HG03097 (cell line): ENCODE data around the gene PDE4D.
"Not testable (repeated sequence)": the region's sequence is repeated elsewhere in the genome, so short reads cannot be mapped to it uniquely, and the experiment has no call there.

Experiments used
- ATAC-seq: cut with Tn5 transposase; IDR thresholded peaks from one replicate; pipeline ENCODE4 v1.9.1; 2021; ENCODE audit not compliant: unreplicated experiment, low FRiP score

The PDE4D gene

GRCh38 chr5:58983526-58984452, 909.7 kb downstream of the PDE4D start:
- ATAC-seq: no peak

DNA sequence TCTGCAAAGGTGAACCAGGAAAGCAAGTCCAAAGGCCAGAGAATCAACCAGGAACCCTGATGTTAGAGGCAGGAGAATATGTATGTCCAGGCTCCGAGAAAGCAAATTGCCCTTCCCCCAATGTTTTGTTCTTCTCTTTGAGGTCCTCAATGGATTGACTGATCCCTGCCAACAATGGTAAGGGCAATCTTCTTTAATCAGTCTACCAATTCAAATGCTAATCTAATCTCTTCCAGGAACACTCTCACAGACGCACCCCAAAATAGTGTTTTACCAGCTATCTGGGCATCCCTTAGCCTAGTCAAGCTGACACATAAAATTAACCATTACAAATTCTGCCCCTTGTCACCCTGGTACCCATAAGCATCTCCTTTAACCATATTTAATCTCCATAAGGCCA, 912.6 kb downstream of the PDE4D start:
- ATAC-seq: no peak

DNA sequence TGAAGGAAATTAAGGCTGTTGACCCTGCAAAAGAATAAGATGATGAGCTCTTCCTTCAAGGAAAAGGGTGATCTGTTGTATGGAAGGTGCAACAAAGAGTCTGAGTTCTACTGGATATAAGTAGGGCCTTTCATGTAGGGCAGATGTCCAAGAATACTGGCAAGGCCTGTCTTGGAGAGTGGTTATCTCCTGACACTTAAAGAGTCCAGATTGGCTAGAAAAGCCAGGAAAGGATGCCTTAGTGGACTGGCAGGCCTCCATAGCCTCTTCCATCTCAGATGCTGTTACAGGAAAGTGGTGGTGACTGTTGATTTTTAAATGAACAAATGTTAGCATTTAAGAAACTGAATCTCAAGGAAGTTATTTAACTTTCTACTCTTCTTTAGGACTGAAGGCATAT, 914.4 kb downstream of the PDE4D start:
- ATAC-seq: no peak

DNA sequence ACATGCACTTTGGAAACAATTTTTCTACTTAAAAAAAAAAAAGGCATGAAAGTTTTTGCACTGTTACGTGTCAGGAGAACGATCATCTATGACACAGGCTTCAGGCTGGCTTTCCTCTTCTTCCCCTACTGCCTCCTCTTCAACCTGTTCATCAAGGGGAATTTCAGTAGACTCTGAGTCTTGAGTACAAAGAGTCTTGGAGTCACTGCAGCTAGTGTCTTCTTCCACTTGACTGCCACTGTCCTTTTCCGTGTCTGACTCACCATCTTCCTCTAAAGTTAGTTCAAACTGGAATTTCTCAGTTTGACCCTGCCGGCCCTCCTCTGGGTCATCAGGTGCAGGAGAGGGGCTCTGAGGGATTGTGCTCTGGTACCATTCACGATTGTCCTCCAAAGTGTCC, 918.9 kb downstream of the PDE4D start:
- ATAC-seq: no peak

DNA sequence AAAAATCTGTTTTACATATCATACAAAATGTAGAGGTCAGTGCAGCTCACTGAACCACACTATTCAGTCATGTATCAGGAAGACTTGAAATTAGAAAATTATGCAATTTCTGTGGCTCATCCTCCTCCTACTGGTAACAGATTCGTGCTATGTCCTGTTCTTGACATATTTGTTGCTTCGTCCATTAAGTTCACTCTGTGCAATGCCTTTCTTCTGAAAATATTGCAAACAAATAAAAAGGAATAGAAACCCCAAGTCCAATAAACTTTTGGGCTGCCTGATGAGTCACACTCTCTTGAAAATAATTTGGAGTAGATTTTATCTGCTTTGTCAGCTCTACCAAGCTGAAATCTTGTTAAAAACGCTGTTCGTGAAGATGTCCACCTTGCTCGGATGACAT, 919.4 kb downstream of the PDE4D start:
- no peak for ATAC-seq

- no peak for ATAC-seq
Measured at GRCh38 chr5:58972301-58972700, 921.2 kb downstream of the PDE4D start.

DNA sequence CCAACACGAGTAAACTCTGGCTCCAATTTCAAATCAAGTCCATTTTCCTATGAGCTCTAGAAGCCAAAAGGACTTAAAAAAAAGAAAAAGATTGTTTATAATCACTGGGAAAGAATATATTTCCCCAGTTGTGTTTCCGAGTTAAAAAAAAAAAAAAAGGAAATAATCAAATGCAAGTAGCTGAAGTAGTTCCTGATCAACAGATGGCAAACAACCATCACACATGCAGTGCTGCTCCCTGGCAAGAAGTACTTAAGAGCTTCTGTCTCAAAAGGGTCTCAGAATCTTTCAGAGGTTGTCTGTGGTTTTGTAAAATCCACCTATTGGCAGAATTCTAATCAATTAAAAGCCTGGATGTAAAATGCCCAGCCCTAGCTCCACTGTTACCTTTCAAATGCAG, 922.8 kb downstream of the PDE4D start:
- ATAC-seq: no peak

GRCh38 chr5:58969795-58970194, 923.7 kb downstream of the PDE4D start:
- ATAC-seq: no peak

DNA sequence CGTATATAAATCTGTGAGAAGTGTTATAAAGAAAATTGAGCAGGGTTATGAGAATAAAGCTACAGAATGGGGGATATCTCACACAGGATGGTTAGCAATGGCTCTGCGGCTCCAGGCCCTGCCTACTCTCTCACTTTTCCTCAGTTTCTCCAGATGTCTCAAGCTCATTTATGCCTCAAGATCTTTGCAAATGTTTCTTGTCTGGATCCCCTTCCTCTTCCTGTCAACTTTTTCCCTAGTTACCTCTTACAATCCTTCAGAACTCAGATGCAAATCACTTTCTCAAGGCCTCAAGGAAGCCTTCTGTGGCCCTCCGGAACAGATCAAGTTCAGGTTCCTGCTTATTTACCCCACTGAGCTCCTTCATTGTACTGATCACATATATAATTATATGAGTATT, 924.3 kb downstream of the PDE4D start:
- ATAC-seq: no peak

DNA sequence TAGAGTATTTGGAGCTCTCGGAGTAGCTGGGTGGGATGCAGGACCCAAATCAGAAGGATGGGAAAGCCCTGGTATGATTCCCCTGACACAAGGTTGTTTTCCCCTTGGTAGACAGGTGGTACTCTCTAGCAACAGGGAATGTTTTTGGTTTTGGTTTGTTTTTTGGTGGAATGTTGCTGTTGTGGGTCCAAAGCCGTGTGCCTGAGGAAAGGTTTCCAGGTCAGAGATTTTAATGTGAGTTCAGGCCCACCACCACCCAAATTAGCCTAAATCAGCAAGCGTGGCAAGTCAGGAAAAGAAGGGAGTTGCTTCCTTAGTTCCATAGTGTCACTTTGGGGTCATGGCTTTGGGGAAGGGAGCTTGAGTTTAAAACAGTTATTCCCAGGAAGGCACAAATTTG, 925.2 kb downstream of the PDE4D start:
- ATAC-seq: no peak

- ATAC-seq: no peak
Measured at GRCh38 chr5:58967597-58968281, 925.8 kb downstream of the PDE4D start.

- no peak for ATAC-seq
Measured at GRCh38 chr5:58965677-58966414, 927.7 kb downstream of the PDE4D start.

DNA sequence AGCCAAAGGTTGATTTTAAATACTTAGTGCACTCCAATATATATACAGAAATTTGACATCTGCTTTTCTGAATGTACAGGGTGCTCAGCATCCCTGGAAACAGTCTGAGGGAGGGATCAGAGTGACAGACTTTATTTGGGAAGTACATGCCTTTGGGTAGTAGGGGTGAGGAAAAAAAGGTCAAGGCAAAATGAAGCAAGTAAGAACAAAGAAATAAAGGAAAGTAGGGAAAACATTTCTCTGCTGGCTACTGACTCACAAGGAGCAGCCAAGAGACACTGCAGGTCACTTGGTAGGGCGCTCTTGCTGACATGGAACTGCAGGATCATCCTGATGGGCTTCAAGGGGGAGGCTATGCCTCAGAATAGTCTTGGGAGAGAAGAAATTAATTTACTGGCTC, 929.7 kb downstream of the PDE4D start:
- no peak for ATAC-seq

- no peak for ATAC-seq
Measured at GRCh38 chr5:58963361-58963760, 930.2 kb downstream of the PDE4D start.

DNA sequence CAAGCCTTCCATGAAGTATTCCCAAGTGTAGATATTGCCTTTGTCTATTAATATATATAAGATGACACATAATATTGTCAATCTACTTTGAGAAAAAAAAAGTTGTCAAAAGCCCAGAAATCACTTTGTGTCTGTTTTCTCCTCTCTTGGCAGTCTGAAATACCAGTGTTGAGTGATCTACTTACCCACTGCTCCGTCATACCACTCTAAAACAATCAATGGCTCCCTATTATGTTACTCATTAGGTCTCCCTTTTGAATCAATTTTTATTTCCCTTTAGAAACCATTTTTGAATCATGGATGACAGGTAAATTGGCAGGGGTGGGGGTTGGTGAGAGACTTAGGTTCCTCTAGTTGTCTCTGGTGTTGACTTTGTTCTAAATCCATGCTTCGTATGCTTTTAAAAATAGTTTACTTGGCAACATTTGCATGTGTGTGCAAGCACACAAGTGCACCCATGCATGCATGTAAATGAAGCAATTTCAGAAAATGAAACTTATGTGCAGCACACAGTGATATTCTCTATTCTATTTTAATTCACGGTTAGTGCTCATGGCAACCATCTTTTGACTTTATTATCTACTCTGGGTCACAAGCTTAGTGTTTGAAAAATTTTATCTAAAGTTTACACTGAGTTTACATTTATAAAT, 931.8 kb downstream of the PDE4D start:
- no peak for ATAC-seq

DNA sequence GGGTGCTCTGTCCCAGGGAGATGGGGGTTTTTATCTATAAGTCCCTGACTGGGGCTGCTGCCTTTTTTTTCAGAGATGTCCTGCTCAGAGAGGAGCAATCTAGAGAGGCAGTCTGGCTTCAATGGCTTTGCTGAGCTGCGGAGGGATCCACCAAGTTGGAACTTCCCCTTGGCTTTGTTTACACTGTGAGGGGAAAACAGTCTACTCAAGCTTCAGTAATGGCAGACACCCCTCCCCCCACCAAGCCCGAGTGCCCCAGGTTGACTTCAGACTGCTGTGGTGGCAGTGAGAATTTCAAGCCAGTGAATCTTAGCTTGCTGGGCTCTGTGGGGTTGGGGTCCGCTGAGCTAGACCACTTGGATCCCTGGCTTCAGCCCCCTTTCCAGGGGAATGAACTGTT, 934.8 kb downstream of the PDE4D start:
- ATAC-seq: no peak

- ATAC-seq: not testable (repeated sequence)
Measured at GRCh38 chr5:58953218-58953617, 940.3 kb downstream of the PDE4D start.

- no peak for ATAC-seq
Measured at GRCh38 chr5:58950224-58950623, 943.3 kb downstream of the PDE4D start.

DNA sequence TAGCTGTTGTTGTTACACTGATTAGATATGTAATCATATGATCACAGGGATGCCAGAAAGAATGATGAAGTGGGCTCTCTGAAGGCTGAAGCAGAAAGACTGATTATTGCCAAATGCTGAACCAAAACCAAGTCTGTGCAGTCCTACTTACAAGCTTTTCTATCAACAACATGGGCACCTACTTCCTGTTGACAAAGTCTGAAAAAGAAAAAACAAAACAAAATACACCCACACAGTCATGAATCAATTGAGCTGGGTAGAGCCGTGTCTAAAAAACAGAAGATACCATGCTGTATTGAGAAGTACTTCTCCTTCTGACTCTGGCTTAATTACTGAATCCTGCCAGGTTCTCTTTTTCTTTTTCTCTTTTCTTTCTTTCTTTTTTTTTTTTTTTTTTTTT, 947.3 kb downstream of the PDE4D start:
- ATAC-seq: no peak

DNA sequence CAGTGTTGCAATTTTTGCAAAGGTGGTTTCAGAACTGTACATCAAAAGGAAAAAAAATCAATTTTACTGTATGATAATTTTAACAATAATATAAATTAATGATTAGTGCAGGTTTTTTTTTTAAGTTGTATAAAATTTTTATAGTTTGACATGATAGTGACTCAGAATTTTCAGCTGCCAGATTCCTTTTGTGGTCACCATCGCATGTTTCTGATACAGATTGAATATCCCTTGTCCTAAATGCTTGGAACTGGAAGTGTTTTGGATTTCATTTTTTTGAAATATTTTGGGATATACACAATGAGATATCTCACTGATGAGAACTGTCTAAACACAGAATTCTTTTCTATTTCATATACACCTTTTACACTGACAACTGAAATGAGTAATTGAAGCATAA, 949.3 kb downstream of the PDE4D start:
- no peak for ATAC-seq

- no peak for ATAC-seq
Measured at GRCh38 chr5:58940446-58940845, 953.1 kb downstream of the PDE4D start.
